Fibroblast of lung (primary cell): ENCODE results near the gene PLPP1. TPM values are rescaled to one million over a fixed set of nuclear protein-coding genes. Genes with fewer than 3 reads are reported as not detected.

Experiments
- DNase-seq, 2 donors: peaks; one replicate each; pipeline versions ENCODE4 v3.0.0 to v3.0.0-alpha.2; 2010; ENCODE audit warnings: low read depth in 2 of 2
- H2AFZ ChIP-seq: 2 replicates; pipeline ENCODE4 v1.5.1; 2012; ENCODE audit warnings: low read length, control low read depth, inconsistent platforms
- H3K27ac ChIP-seq: 2 replicates; pipeline ENCODE4 v1.5.1; 2011; ENCODE audit warnings: low read length, control low read depth; ENCODE audit not compliant: insufficient read depth
- H3K27me3 ChIP-seq: 2 replicates; pipeline ENCODE4 v1.5.1; 2011; ENCODE audit warnings: mild to moderate bottlenecking, low read length; ENCODE audit not compliant: control insufficient read depth, insufficient read depth
- H3K36me3 ChIP-seq: 2 replicates; pipeline ENCODE4 v1.5.1; 2011; ENCODE audit warnings: low read length; ENCODE audit not compliant: control insufficient read depth, insufficient read depth
- H3K4me1 ChIP-seq: 2 replicates; pipeline ENCODE4 v1.5.1; 2011; ENCODE audit warnings: low read length; ENCODE audit not compliant: control insufficient read depth, insufficient read depth; ENCODE audit errors: extremely low read depth
- H3K4me2 ChIP-seq: 2 replicates; pipeline ENCODE4 v1.5.1; 2011; ENCODE audit warnings: low read length, control low read depth; ENCODE audit not compliant: insufficient read depth; ENCODE audit errors: extremely low read depth
- H3K4me3 ChIP-seq, 4 experiments: fragments of 200-600 bp in 1 of 4; sonication (generic) in 1 of 4; replicated peaks in 1 of 4; 2 replicates each; pipeline ENCODE4 v1.5.1; 2011 to 2016; ENCODE audit warnings: low read length in 4 of 4, low read depth in 3 of 4, mild to moderate bottlenecking in 3 of 4, control low read depth in 2 of 4, inconsistent platforms in 1 of 4, mixed read lengths in 1 of 4; ENCODE audit not compliant: insufficient read depth in 1 of 4; ENCODE audit errors: control extremely low read depth in 1 of 4
- H3K79me2 ChIP-seq: 2 replicates; pipeline ENCODE4 v1.5.1; 2012; ENCODE audit warnings: mild to moderate bottlenecking, low read length, inconsistent platforms; ENCODE audit not compliant: control insufficient read depth, insufficient read depth
- H3K9ac ChIP-seq: 2 replicates; pipeline ENCODE4 v1.5.1; 2011; ENCODE audit warnings: mild to moderate bottlenecking, low read length, control low read depth; ENCODE audit not compliant: insufficient read depth
- H3K9me3 ChIP-seq: 2 replicates; pipeline ENCODE4 v1.5.1; 2012; ENCODE audit warnings: low read depth, low read length; ENCODE audit not compliant: control insufficient read depth, insufficient read depth
- H4K20me1 ChIP-seq: 2 replicates; pipeline ENCODE4 v1.5.1; 2011; ENCODE audit warnings: low read length; ENCODE audit not compliant: control insufficient read depth, insufficient read depth; ENCODE audit errors: extremely low read depth
- CTCF ChIP-seq, 2 donors: IDR thresholded peaks in 1 of 2; conservative IDR thresholded peaks in 1 of 2; 1 replicate in 1 of 2; 2 replicates in 1 of 2; pipeline ENCODE4 v1.5.1; 2011 to 2012; ENCODE audit warnings: low read length in 2 of 2, control low read depth in 1 of 2, inconsistent platforms in 1 of 2, low read depth in 1 of 2, mild to moderate bottlenecking in 1 of 2
- EZH2 ChIP-seq: IDR thresholded peaks from 2 replicates; pipeline ENCODE4 v1.5.1; 2012; ENCODE audit warnings: low read length, control low read depth, mild to moderate bottlenecking; ENCODE audit errors: missing control alignments
- polyA plus RNA-seq, 2 donors: library from polyadenylated mRNA; depleted of rRNA in 1 of 2; stranded (reverse) in 1 of 2; unstranded in 1 of 2; fragments of >200 nt; gene quantifications; 2 replicates each; pipeline ENCODE4 v1.2.1, GENCODE V29; 2011 to 2012; ENCODE audit warnings: missing spikeins in 1 of 2
- total RNA-seq: library from RNA; depleted of rRNA; stranded (reverse); fragments of >200 nt; gene quantifications from 2 replicates; pipeline ENCODE4 v1.2.1, GENCODE V29; 2014

PLPP1 gene
- total and polyA plus RNA-seq, 2 donors (not counting 1 experiment from before 2014, with no cell fraction given) = 73.5 to 76.8 TPM

- no peaks in the 10 kb centered on the region for H3K9me3 ChIP-seq
- H3K27me3 ChIP-seq = peaks cover 3% of the 10 kb centered on the region
- DNase-seq = no peak
- no peak overlapping the region for H3K4me3 ChIP-seq
- H4K20me1 ChIP-seq = no peaks in the 10 kb centered on the region
- no peak overlapping the region for H3K9ac ChIP-seq
- no peak overlapping the region for H3K27ac ChIP-seq
- no peak overlapping the region for H2AFZ ChIP-seq
- no peaks in the 10 kb centered on the region for H3K4me1 ChIP-seq
- TF ChIP-seq EZH2 = no peak
- no peak for TF ChIP-seq CTCF (conservative IDR thresholded peaks at IDR 0.05 in 1 of 2, IDR thresholded peaks at IDR 0.05 in 1 of 2; ENCODE audit: low read depth in 1 of 2, low read length in 2 of 2)
- no peaks in the 10 kb centered on the region for H3K79me2 ChIP-seq
- no peaks in the 10 kb centered on the region for H3K36me3 ChIP-seq
- H3K4me2 ChIP-seq = no peak overlapping the region
Measured at GRCh38 chr5:55551904-55552303, 17.1 kb upstream of the PLPP1 start.

- no peak for TF ChIP-seq CTCF (conservative IDR thresholded peaks at IDR 0.05 in 1 of 2, IDR thresholded peaks at IDR 0.05 in 1 of 2; ENCODE audit: low read depth in 1 of 2, low read length in 2 of 2)
- TF ChIP-seq EZH2 = no peak
- no peak overlapping the region for H3K4me3 ChIP-seq
- no peak for DNase-seq
- H3K36me3 ChIP-seq = no peaks in the 10 kb centered on the region
- H3K4me1 ChIP-seq = no peaks in the 10 kb centered on the region
- H2AFZ ChIP-seq = no peak overlapping the region
- no peaks in the 10 kb centered on the region for H3K79me2 ChIP-seq
- no peak overlapping the region for H3K9ac ChIP-seq
- H4K20me1 ChIP-seq = no peaks in the 10 kb centered on the region
- no peak overlapping the region for H3K4me2 ChIP-seq
- no peak overlapping the region for H3K27ac ChIP-seq
- no peaks in the 10 kb centered on the region for H3K9me3 ChIP-seq
- peaks cover 3% of the 10 kb centered on the region for H3K27me3 ChIP-seq
Measured at GRCh38 chr5:55551358-55551757, 16.6 kb upstream of the PLPP1 start.

- H3K79me2 ChIP-seq = no peaks in the 10 kb centered on the region
- H3K9me3 ChIP-seq = no peaks in the 10 kb centered on the region
- no peaks in the 10 kb centered on the region for H4K20me1 ChIP-seq
- H3K4me1 ChIP-seq = no peaks in the 10 kb centered on the region
- TF ChIP-seq CTCF (conservative IDR thresholded peaks at IDR 0.05 in 1 of 2, IDR thresholded peaks at IDR 0.05 in 1 of 2; ENCODE audit: low read depth in 1 of 2, low read length in 2 of 2) = no peak
- TF ChIP-seq EZH2 = no peak
- no peaks in the 10 kb centered on the region for H3K36me3 ChIP-seq
- no peak overlapping the region for H3K27ac ChIP-seq
- H3K4me3 ChIP-seq = no peak overlapping the region
- H3K4me2 ChIP-seq = no peak overlapping the region
- H3K9ac ChIP-seq = no peak overlapping the region
- H2AFZ ChIP-seq = no peak overlapping the region
- DNase-seq = no peak
- H3K27me3 ChIP-seq = no peaks in the 10 kb centered on the region
Measured at GRCh38 chr5:55547781-55548180, 13.0 kb upstream of the PLPP1 start.
